Thoracic aorta (tissue), 2 donors: Measurements from ENCODE around the gene APOC3. TPM values are rescaled to one million over a fixed set of nuclear protein-coding genes. Genes with fewer than 3 reads are reported as not detected.

Experiments
- ATAC-seq: fragments of 150-250 bp; one replicate; pipeline ENCODE4 v1.8.0; 2017; ENCODE audit warnings: low read depth; ENCODE audit not compliant: insufficient number of reproducible peaks, low FRiP score
- DNase-seq: peaks from one replicate; pipeline ENCODE4 v3.0.0-alpha.2; 2020; ENCODE audit warnings: low spot score
- H3K27ac ChIP-seq, 2 donors: fragments of 200-600 bp; sonication (generic); 1 replicate in 1 of 2; 2 replicates in 1 of 2; pipeline ENCODE4 v1.5.1; 2016; ENCODE audit warnings: mild to moderate bottlenecking in 2 of 2, moderate library complexity in 2 of 2
- H3K27me3 ChIP-seq: fragments of 200-600 bp; sonication (generic); replicated peaks from 2 replicates; pipeline ENCODE4 v1.6.0; 2016; ENCODE audit warnings: mild to moderate bottlenecking; ENCODE audit not compliant: insufficient read depth
- H3K36me3 ChIP-seq: fragments of 200-600 bp; sonication (generic); one replicate; pipeline ENCODE4 v1.5.1; 2016
- H3K4me1 ChIP-seq, 2 donors: fragments of 200-600 bp; sonication (generic); 1 replicate in 1 of 2; 2 replicates in 1 of 2; pipeline versions ENCODE4 v1.5.1 to v1.6.0; 2016; ENCODE audit warnings: low read depth in 2 of 2, mild to moderate bottlenecking in 1 of 2; ENCODE audit not compliant: control insufficient read depth in 1 of 2
- H3K4me3 ChIP-seq: fragments of 200-600 bp; sonication (generic); 2 replicates; pipeline ENCODE4 v1.5.1; 2016; ENCODE audit warnings: mild to moderate bottlenecking
- H3K9me3 ChIP-seq: fragments of 200-600 bp; sonication (generic); 2 replicates; pipeline ENCODE4 v1.5.1; 2016
- CTCF ChIP-seq: fragments of 200-600 bp; sonication (generic); IDR thresholded peaks from one replicate; pipeline ENCODE4 v1.5.1; 2019; ENCODE audit warnings: antibody characterized with exemption
- total RNA-seq, 2 donors: library from RNA; depleted of rRNA; stranded (reverse); fragments of >200 nt; gene quantifications; one replicate each; pipeline versions ENCODE4 v1.1.0 to v1.2.3, GENCODE V29; 2016

Gene APOC3
- total RNA-seq, 2 donors from 2014 or later = not detected

GRCh38 chr11:116830184-116830912 is 641 bp downstream of the APOC3 start:
- DNase-seq (no peak), ATAC-seq (no peak)
- H3K9me3 ChIP-seq = no peaks in the 10 kb centered on the region
- no peak overlapping the region for H3K27ac ChIP-seq
- no peaks in the 10 kb centered on the region for H3K27me3 ChIP-seq
- no peak for TF ChIP-seq CTCF
- H3K36me3 ChIP-seq = no peaks in the 10 kb centered on the region
- no peak overlapping the region for H3K4me3 ChIP-seq
- peaks cover 7 to 9% of the 10 kb centered on the region in 2 donors for H3K4me1 ChIP-seq

- Histone ChIP-seq H3K36me3 (no peaks in the 10 kb centered on the region), H3K9me3 (no peaks in the 10 kb centered on the region), H3K27me3 (no peaks in the 10 kb centered on the region), H3K4me1 (peaks cover 10 to 17% of the 10 kb centered on the region in 2 donors), H3K4me3 (no peak overlapping the region), H3K27ac (no peak overlapping the region)
- no peak for TF ChIP-seq CTCF
- no peak for ATAC-seq
- DNase-seq = no peak
Observed at GRCh38 chr11:116831790-116832349, 2.2 kb downstream of the APOC3 start.

GRCh38 chr11:116832350-116833290 is 2.9 kb downstream of the APOC3 start:
- Histone ChIP-seq H3K27ac (no peak overlapping the region), H3K4me1 (peaks cover 10 to 17% of the 10 kb centered on the region in 2 donors), H3K36me3 (no peaks in the 10 kb centered on the region), H3K9me3 (no peaks in the 10 kb centered on the region), H3K4me3 (no peak overlapping the region), H3K27me3 (no peaks in the 10 kb centered on the region)
- ATAC-seq (no peak), DNase-seq (no peak)
- no peak for TF ChIP-seq CTCF

GRCh38 chr11:116833491-116833815 is 3.7 kb downstream of the APOC3 start:
- Histone ChIP-seq H3K4me3 (no peak overlapping the region), H3K9me3 (no peaks in the 10 kb centered on the region), H3K27me3 (no peaks in the 10 kb centered on the region), H3K4me1 (peaks cover 10 to 17% of the 10 kb centered on the region in 2 donors), H3K27ac (no peak overlapping the region), H3K36me3 (no peaks in the 10 kb centered on the region)
- no peak for TF ChIP-seq CTCF
- DNase-seq = no peak
- ATAC-seq = no peak
